Panc1 (cell line): ENCODE measurements around the gene FZD2. TPM values are rescaled to one million over a fixed set of nuclear protein-coding genes. Genes with fewer than 3 reads are reported as not detected.

Experiments used
- ATAC-seq: fragments of 200-7000 bp; cut with Tn5 transposase; 2 replicates; pipeline ENCODE4 v1.9.1; 2020; ENCODE audit warnings: mild to moderate bottlenecking, moderate library complexity
- BruUV-seq: library from RNA; stranded (reverse); fragments of 400-500 nt; replicated peaks from 2 replicates; lab custom pipeline; 2021; lab: Mats Ljungman, UMichigan
- CTCF ChIA-PET: fragments of 300-600 bp; sonication (Branson Sonifier 250); formaldehyde crosslinking; loops from one replicate; lab custom pipeline; 2022; ENCODE audit warnings: antibody characterized with exemption; lab: Charles Lee
- POLR2A ChIA-PET: fragments of 300-600 bp; sonication (Branson Sonifier 250); formaldehyde crosslinking; loops from one replicate; lab custom pipeline; 2022; ENCODE audit warnings: antibody characterized with exemption; lab: Charles Lee
- DNase-seq: peaks from one replicate; pipeline ENCODE4 v3.0.0-alpha.2; 2010; ENCODE audit warnings: low read depth, low spot score
- H3K27ac ChIP-seq: 2 replicates; pipeline ENCODE4 v1.5.1; 2011; ENCODE audit warnings: mild to moderate bottlenecking, low read length, inconsistent platforms
- H3K27me3 ChIP-seq: fragments of 200-500 bp; sonication (Bioruptor generic); 2 replicates; pipeline ENCODE4 v1.6.0; 2014; ENCODE audit warnings: low read length, inconsistent platforms; ENCODE audit not compliant: control insufficient read depth, insufficient read depth
- H3K36me3 ChIP-seq: fragments of 200-500 bp; sonication (Bioruptor generic); 2 replicates; pipeline ENCODE4 v1.5.1; 2014; ENCODE audit warnings: inconsistent platforms, mild to moderate bottlenecking, low read length, moderate library complexity; ENCODE audit not compliant: control insufficient read depth, insufficient read depth
- H3K4me1 ChIP-seq: 2 replicates; pipeline ENCODE4 v1.5.1; 2011; ENCODE audit warnings: inconsistent platforms, mild to moderate bottlenecking, low read length, moderate library complexity; ENCODE audit not compliant: control insufficient read depth, insufficient read depth
- H3K4me3 ChIP-seq, 2 experiments: 2 replicates each; pipeline ENCODE4 v1.5.1; 2011 to 2012; ENCODE audit warnings: low read depth in 2 of 2, low read length in 2 of 2, mild to moderate bottlenecking in 2 of 2, inconsistent platforms in 1 of 2, moderate library complexity in 1 of 2
- H3K9me3 ChIP-seq: fragments of 200-500 bp; sonication (Bioruptor generic); 2 replicates; pipeline ENCODE4 v1.5.1; 2014; ENCODE audit warnings: low read depth, mild to moderate bottlenecking, inconsistent platforms, low read length, moderate library complexity; ENCODE audit not compliant: control insufficient read depth, insufficient read depth
- POLR2AphosphoS5 ChIP-seq: IDR thresholded peaks from 2 replicates; pipeline ENCODE4 v1.6.1; 2012; ENCODE audit warnings: mild to moderate bottlenecking, low read depth, low read length, moderate library complexity
- REST ChIP-seq, 2 experiments: IDR thresholded peaks; 2 replicates each; pipeline ENCODE4 v1.6.1; 2011 to 2012; ENCODE audit warnings: low read depth in 2 of 2, control low read depth in 1 of 2, low read length in 1 of 2, mild to moderate bottlenecking in 1 of 2, moderate library complexity in 1 of 2; ENCODE audit not compliant: insufficient read depth in 1 of 2
- SIN3A ChIP-seq: IDR thresholded peaks from 2 replicates; pipeline ENCODE4 v1.6.1; 2012; ENCODE audit warnings: low read depth, mild to moderate bottlenecking, low read length, moderate library complexity, borderline replicate concordance; ENCODE audit not compliant: insufficient read depth
- TCF7L2 ChIP-seq: IDR thresholded peaks from 2 replicates; pipeline ENCODE4 v1.6.1; 2011; ENCODE audit warnings: mild to moderate bottlenecking, low read depth, low read length, inconsistent platforms
- in situ Hi-C: cut with HindIII; loops from 2 replicates; pipeline ENCODE4 v1.10.0; 2016; ENCODE audit warnings: low sequenced_read_pairs, low pct_unique_long_range_greater_than_20kb
- intact Hi-C: fragments of 100-400 bp; cut with micrococcal nuclease; formaldehyde crosslinking; loops from one replicate; pipeline ENCODE4 v1.10.0; 2022; ENCODE audit not compliant: unreplicated experiment
- total RNA-seq: library from RNA; stranded (reverse); gene quantifications from one replicate; pipeline ENCODE4 v1.2.1, GENCODE V29; 2021; ENCODE audit not compliant: unreplicated experiment
- TF ChIP-seq, protein P1 (sequence below): fragments of 450-650 bp; IDR thresholded peaks from 2 replicates; pipeline ENCODE4 v1.5.1; 2017; ENCODE audit warnings: mild to moderate bottlenecking

FZD2 gene
- total RNA-seq, 1 experiment from 2014 or later: 35.4 TPM

GRCh38 chr17:44558334-44558709, 1.0 kb downstream of the FZD2 start:
- H3K4me3 ChIP-seq: peak overlapping the region in 1 of 2 experiments; percentile 59; a peak in 1 of 4 replicates
- no peaks in the 10 kb centered on the region for H3K9me3 ChIP-seq
- TF ChIP-seq REST (IDR thresholded peaks at IDR 0.05; ENCODE audit: insufficient read depth in 1 of 2, low read depth in 2 of 2, low read length in 1 of 2): no peak
- TF ChIP-seq SIN3A: no peak
- no peak for TF ChIP-seq POLR2AphosphoS5
- TF ChIP-seq TCF7L2: no peak
- TF ChIP-seq, protein P1, sequence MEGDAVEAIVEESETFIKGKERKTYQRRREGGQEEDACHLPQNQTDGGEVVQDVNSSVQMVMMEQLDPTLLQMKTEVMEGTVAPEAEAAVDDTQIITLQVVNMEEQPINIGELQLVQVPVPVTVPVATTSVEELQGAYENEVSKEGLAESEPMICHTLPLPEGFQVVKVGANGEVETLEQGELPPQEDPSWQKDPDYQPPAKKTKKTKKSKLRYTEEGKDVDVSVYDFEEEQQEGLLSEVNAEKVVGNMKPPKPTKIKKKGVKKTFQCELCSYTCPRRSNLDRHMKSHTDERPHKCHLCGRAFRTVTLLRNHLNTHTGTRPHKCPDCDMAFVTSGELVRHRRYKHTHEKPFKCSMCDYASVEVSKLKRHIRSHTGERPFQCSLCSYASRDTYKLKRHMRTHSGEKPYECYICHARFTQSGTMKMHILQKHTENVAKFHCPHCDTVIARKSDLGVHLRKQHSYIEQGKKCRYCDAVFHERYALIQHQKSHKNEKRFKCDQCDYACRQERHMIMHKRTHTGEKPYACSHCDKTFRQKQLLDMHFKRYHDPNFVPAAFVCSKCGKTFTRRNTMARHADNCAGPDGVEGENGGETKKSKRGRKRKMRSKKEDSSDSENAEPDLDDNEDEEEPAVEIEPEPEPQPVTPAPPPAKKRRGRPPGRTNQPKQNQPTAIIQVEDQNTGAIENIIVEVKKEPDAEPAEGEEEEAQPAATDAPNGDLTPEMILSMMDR: no peak
- POLR2A ChIA-PET: no interaction called here
- CTCF ChIA-PET: no interaction called here
- peaks cover 38% of the 10 kb centered on the region for H3K4me1 ChIP-seq
- no peak for DNase-seq
- BruUV-seq: no TSS peak
- in situ Hi-C loops: no loop called here
- intact Hi-C loops: no loop called here
- H3K27ac ChIP-seq: no peak overlapping the region
- H3K36me3 ChIP-seq: peaks cover 2% of the 10 kb centered on the region; the same call in 1 of the 2 replicates
- no peaks in the 10 kb centered on the region for H3K27me3 ChIP-seq
- ATAC-seq: no peak

GRCh38 chr17:44558710-44559633, 1.7 kb downstream of the FZD2 start:
- Histone ChIP-seq H3K27me3 (no peaks in the 10 kb centered on the region), H3K4me3 (peak overlapping the region; percentile 45 to 51), H3K4me1 (peaks cover 38% of the 10 kb centered on the region), H3K27ac (peak overlapping the region; percentile 62), H3K36me3 (peaks cover 2% of the 10 kb centered on the region; the same call in 1 of the 2 replicates), H3K9me3 (no peaks in the 10 kb centered on the region)
- DNase-seq: no peak
- ChIA-PET POLR2A (no interaction called here), CTCF (no interaction called here)
- in situ Hi-C loops: no loop called here
- TF ChIP-seq TCF7L2 (no peak), POLR2AphosphoS5 (no peak), SIN3A (no peak), REST (IDR thresholded peaks at IDR 0.05; ENCODE audit: insufficient read depth in 1 of 2, low read depth in 2 of 2, low read length in 1 of 2) (no peak)
- TF ChIP-seq, protein P1: no peak
- ATAC-seq: no peak
- intact Hi-C loops: no loop called here
- no TSS peak for BruUV-seq
